Measurements from ENCODE around the gene ANKS4B. TPM values are rescaled to one million over a fixed set of nuclear protein-coding genes. Genes with fewer than 3 reads are reported as not detected.
"Not testable (repeated sequence)": the region's sequence is repeated elsewhere in the genome, so short reads cannot be mapped to it uniquely, and the experiment has no call there.

Gene ANKS4B
- total RNA-seq, 4 donors from 2014 or later = not detected

- intact Hi-C loops (cut with DNase I) = no loop called here
- no peak overlapping the region for H3K4me3 ChIP-seq
- 82% methylated on average over 4 of the region's 4 CpGs for WGBS
Measured at GRCh38 chr16:21239646-21240045, 6.1 kb downstream of the ANKS4B start.

GRCh38 chr16:21242756-21243155 lies 9.3 kb downstream of the ANKS4B start:
- no peaks in the 10 kb centered on the region for H3K4me1 ChIP-seq
- 35% methylated on average over 2 of the region's 2 CpGs for WGBS
- H3K27me3 ChIP-seq = peaks cover 0 to 6% (median 0%) of the 10 kb centered on the region in 4 donors

More at GRCh38 chr16:21239646-21240045, 6.1 kb downstream of the ANKS4B start:
- Histone ChIP-seq H3K9me3 (no peaks in the 10 kb centered on the region), H3K27ac (replicated peaks in 1 of 4) (no peak overlapping the region), H3K27me3 (peaks cover 0 to 6% (median 0%) of the 10 kb centered on the region in 4 donors), H3K36me3 (no peaks in the 10 kb centered on the region), H3K4me1 (no peaks in the 10 kb centered on the region)
- TF ChIP-seq, protein P1, sequence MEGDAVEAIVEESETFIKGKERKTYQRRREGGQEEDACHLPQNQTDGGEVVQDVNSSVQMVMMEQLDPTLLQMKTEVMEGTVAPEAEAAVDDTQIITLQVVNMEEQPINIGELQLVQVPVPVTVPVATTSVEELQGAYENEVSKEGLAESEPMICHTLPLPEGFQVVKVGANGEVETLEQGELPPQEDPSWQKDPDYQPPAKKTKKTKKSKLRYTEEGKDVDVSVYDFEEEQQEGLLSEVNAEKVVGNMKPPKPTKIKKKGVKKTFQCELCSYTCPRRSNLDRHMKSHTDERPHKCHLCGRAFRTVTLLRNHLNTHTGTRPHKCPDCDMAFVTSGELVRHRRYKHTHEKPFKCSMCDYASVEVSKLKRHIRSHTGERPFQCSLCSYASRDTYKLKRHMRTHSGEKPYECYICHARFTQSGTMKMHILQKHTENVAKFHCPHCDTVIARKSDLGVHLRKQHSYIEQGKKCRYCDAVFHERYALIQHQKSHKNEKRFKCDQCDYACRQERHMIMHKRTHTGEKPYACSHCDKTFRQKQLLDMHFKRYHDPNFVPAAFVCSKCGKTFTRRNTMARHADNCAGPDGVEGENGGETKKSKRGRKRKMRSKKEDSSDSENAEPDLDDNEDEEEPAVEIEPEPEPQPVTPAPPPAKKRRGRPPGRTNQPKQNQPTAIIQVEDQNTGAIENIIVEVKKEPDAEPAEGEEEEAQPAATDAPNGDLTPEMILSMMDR (IDR thresholded peaks at IDR 0.05) = no peak
- DNase-seq (ENCODE audit: extremely low spot score) = no peak

DNA sequence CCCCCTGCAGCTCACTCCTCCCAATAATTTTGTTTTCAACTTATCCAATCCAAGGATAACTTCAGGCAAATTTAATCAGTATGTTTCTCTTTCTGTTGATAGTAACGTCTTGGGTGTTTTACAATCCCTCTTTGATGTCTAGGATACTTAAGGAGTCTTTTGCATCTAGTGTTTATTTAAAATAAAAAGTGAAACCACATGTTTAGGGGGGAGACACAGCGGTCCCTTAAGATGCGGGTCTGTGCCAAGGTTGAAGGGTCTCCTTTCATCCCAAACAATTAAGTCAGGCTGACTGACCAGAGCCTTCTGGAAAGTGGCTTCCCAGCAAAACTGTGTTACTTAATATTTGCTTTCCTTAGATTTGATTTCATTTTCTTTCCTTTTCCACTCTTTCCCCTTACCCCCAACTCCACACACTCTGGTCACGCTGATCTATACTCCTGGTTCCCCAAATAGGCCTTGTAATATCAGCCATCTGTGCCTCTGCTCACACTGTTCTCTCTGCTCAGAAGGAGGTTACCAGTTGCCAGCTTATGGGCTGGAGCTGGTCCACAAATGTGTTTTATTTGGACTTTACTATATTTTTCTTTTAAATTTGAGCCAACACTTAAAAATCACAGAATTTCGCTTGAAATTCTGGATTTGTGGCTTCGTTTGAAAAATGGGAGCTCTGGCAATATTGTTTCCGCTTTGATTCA lies 11.2 kb downstream of the ANKS4B start:
- no peaks in the 10 kb centered on the region for H3K36me3 ChIP-seq
- no peaks in the 10 kb centered on the region for H3K4me1 ChIP-seq
- DNase-seq (ENCODE audit: extremely low spot score) = no peak
- H3K4me3 ChIP-seq = no peak overlapping the region
- H3K27ac ChIP-seq (replicated peaks in 1 of 4) = no peak overlapping the region
- whole genome bisulfite sequencing = 47% methylated on average over 7 of the region's 7 CpGs
- no peaks in the 10 kb centered on the region for H3K9me3 ChIP-seq
- intact Hi-C loops (cut with DNase I) = no loop called here
- TF ChIP-seq, protein P1 (IDR thresholded peaks at IDR 0.05) = no peak
- TF ChIP-seq POLR2A (IDR thresholded peaks at IDR 0.05; ENCODE audit: low read depth) = no peak
- no peak for TF ChIP-seq EP300 (IDR thresholded peaks at IDR 0.05)
- no peak for TF ChIP-seq POLR2AphosphoS5 (IDR thresholded peaks at IDR 0.05)
- H3K27me3 ChIP-seq = peaks cover 0 to 6% (median 0%) of the 10 kb centered on the region in 4 donors

More at GRCh38 chr16:21242756-21243155, 9.3 kb downstream of the ANKS4B start:
- no peak overlapping the region for H3K27ac ChIP-seq (replicated peaks in 1 of 4)
- intact Hi-C loops (cut with DNase I) = no loop called here
- TF ChIP-seq, protein P1 (IDR thresholded peaks at IDR 0.05) = no peak
- TF ChIP-seq POLR2AphosphoS5 (IDR thresholded peaks at IDR 0.05) (no peak), POLR2A (IDR thresholded peaks at IDR 0.05; ENCODE audit: low read depth) (no peak), EP300 (IDR thresholded peaks at IDR 0.05) (no peak)
- DNase-seq (ENCODE audit: extremely low spot score) = no peak
- H3K36me3 ChIP-seq = no peaks in the 10 kb centered on the region
- no peak overlapping the region for H3K4me3 ChIP-seq
- no peaks in the 10 kb centered on the region for H3K9me3 ChIP-seq

DNA sequence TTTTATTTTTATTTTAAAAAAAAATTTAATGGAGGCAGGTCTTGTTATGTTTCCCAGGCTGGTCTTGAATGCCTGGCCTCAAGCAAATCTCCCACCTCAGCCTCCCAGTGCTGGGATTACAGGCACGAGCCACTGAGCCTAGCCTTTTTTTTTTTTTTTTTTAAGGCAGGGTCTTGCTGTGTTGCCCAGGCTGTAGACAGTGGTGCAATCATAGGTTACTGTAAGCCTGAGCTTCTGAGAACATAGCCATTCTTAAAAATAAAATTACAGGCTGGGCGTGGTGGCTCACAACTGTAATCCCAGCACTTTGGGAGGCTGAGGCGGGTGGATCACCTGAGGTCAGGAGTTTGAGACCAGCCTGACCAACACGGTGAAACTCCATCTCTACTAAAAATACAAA lies 14.7 kb downstream of the ANKS4B start:
- H3K27me3 ChIP-seq = peaks cover 0 to 17% (median 0%) of the 10 kb centered on the region in 4 donors
- intact Hi-C loops (cut with DNase I); H3K4me1 ChIP-seq; H3K9me3 ChIP-seq; H3K36me3 ChIP-seq; DNase-seq (ENCODE audit: extremely low spot score); H3K27ac ChIP-seq (replicated peaks in 1 of 4); H3K4me3 ChIP-seq: not testable (repeated sequence)
- WGBS = 92% methylated on average over 4 of the region's 4 CpGs

DNA sequence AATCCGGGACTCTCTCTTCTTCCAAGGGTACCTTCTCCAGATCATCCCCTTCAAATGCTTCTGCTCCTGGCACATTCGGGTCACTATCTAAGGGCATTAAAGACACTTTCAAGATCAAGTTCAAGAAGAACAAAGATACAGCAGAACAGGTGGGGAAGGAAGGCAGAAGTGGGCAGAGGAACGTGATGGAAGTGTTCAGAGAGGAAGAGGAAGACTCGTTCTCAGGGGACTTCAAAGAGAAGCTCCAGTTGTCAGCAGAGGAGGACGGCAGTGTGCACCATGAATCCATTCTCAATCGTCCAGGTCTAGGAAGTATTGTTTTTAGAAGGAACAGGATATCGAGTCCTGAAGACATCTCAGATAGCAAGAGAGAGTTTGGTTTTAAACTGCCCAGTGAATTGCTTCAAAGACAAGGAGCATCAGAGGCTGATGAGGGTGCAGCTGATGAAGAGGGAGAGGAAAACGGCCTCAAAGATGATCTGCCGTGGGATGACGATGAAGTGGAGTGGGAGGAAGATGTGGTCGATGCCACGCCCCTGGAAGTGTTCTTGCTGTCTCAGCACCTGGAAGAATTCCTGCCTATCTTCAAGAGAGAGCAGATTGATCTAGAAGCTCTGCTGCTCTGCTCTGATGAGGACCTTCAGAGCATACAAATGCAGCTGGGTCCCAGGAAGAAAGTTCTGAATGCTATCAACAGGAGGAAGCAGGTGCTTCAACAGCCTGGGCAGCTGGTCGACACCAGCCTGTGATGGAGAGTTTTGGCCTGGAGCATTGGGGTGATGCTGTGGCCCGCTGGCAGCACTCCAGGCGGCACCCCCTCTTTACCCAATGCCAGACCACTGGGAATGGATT lies 16.8 kb downstream of the ANKS4B start:
- no peak for DNase-seq (ENCODE audit: extremely low spot score)
- no peak overlapping the region for H3K27ac ChIP-seq (replicated peaks in 1 of 4)
- H3K4me3 ChIP-seq = no peak overlapping the region
- 80% methylated on average over 15 of the region's 15 CpGs for WGBS
- H3K9me3 ChIP-seq = no peaks in the 10 kb centered on the region
- TF ChIP-seq EP300 (IDR thresholded peaks at IDR 0.05) = no peak
- no peak for TF ChIP-seq POLR2A (IDR thresholded peaks at IDR 0.05; ENCODE audit: low read depth)
- no peak for TF ChIP-seq POLR2AphosphoS5 (IDR thresholded peaks at IDR 0.05)
- TF ChIP-seq, protein P1 (IDR thresholded peaks at IDR 0.05) = no peak
- intact Hi-C loops (cut with DNase I) = no loop called here
- H3K27me3 ChIP-seq = peaks cover 0 to 17% (median 0%) of the 10 kb centered on the region in 4 donors
- no peaks in the 10 kb centered on the region for H3K36me3 ChIP-seq
- H3K4me1 ChIP-seq = no peaks in the 10 kb centered on the region
